CD14-positive monocyte (primary cell): ENCODE data around the gene CSF3. TPM values are rescaled to one million over a fixed set of nuclear protein-coding genes. Genes with fewer than 3 reads are reported as not detected.

ENCODE experiments used
- DNase-seq, 3 donors: peaks; one replicate each; pipeline ENCODE4 v3.0.0-alpha.2; 2011 to 2022
- H2AFZ ChIP-seq: 2 replicates; pipeline ENCODE4 v1.6.0; 2012; ENCODE audit warnings: mild to moderate bottlenecking, low read depth, low read length, inconsistent platforms; ENCODE audit not compliant: insufficient read depth, poor library complexity, severe bottlenecking
- H3K27ac ChIP-seq, 2 donors: 1 replicate in 1 of 2; 2 replicates in 1 of 2; pipeline ENCODE4 v1.5.1; 2012 to 2013; ENCODE audit warnings: low read length in 2 of 2, control low read depth in 1 of 2, inconsistent platforms in 1 of 2, low read depth in 1 of 2, mild to moderate bottlenecking in 1 of 2
- H3K27me3 ChIP-seq, 2 donors: one replicate each; pipeline versions ENCODE4 v1.6.0 to v1.6.1; 2011 to 2013; ENCODE audit warnings: low read length in 2 of 2; ENCODE audit not compliant: control insufficient read depth in 2 of 2, insufficient read depth in 2 of 2
- H3K36me3 ChIP-seq, 2 donors: replicated peaks in 1 of 2; 1 replicate in 1 of 2; 2 replicates in 1 of 2; pipeline versions ENCODE4 v1.5.1 to v1.6.1; 2012 to 2013; ENCODE audit warnings: low read length in 2 of 2, control low read depth in 1 of 2, inconsistent platforms in 1 of 2, mild to moderate bottlenecking in 1 of 2; ENCODE audit not compliant: insufficient read depth in 2 of 2, control insufficient read depth in 1 of 2
- H3K4me1 ChIP-seq, 2 donors: 1 replicate in 1 of 2; 2 replicates in 1 of 2; pipeline versions ENCODE4 v1.5.1 to v1.6.1; 2012 to 2013; ENCODE audit warnings: low read length in 2 of 2, control low read depth in 1 of 2, inconsistent platforms in 1 of 2, mild to moderate bottlenecking in 1 of 2, moderate library complexity in 1 of 2; ENCODE audit not compliant: insufficient read depth in 2 of 2, control insufficient read depth in 1 of 2
- H3K4me2 ChIP-seq: replicated peaks from 2 replicates; pipeline ENCODE3; 2012; ENCODE audit warnings: low read length, moderate library complexity, mild to moderate bottlenecking; ENCODE audit not compliant: poor library complexity, severe bottlenecking; ENCODE audit errors: extremely low read depth
- H3K4me3 ChIP-seq, 3 experiments: fragments of 200-600 bp in 1 of 3; sonication (generic) in 1 of 3; replicated peaks in 1 of 3; 1 replicate in 2 of 3; 2 replicates in 1 of 3; pipeline ENCODE4 v1.5.1; 2011 to 2013; ENCODE audit warnings: low read length in 3 of 3, mild to moderate bottlenecking in 3 of 3, control low read depth in 2 of 3, low read depth in 2 of 3, inconsistent platforms in 1 of 3, moderate library complexity in 1 of 3
- H3K79me2 ChIP-seq: 2 replicates; pipeline ENCODE4 v1.6.0; 2012; ENCODE audit warnings: mild to moderate bottlenecking, control low read depth, inconsistent platforms, low read length, moderate library complexity; ENCODE audit not compliant: insufficient read depth
- H3K9ac ChIP-seq: 2 replicates; pipeline ENCODE4 v1.6.0; 2017; ENCODE audit warnings: low read length, mild to moderate bottlenecking; ENCODE audit not compliant: insufficient read depth, poor library complexity, severe bottlenecking
- H3K9me3 ChIP-seq, 2 donors: replicated peaks in 1 of 2; 1 replicate in 1 of 2; 2 replicates in 1 of 2; pipeline versions ENCODE4 v1.5.1 to v1.6.1; 2012 to 2013; ENCODE audit warnings: low read length in 2 of 2, control low read depth in 1 of 2; ENCODE audit not compliant: control insufficient read depth in 1 of 2, insufficient read depth in 1 of 2
- H4K20me1 ChIP-seq: 2 replicates; pipeline ENCODE4 v1.6.0; 2012; ENCODE audit warnings: mild to moderate bottlenecking, low read length, control low read depth, moderate library complexity; ENCODE audit not compliant: insufficient read depth
- H3K27ac Mint-ChIP-seq, 7 donors: one replicate each; pipeline ENCODE4 v1.8.0; 2020; ENCODE audit warnings: mild to moderate bottlenecking in 7 of 7, mixed read lengths in 7 of 7, moderate library complexity in 6 of 7, inconsistent platforms in 2 of 7
- H3K27me3 Mint-ChIP-seq, 3 donors: one replicate each; pipeline ENCODE4 v1.8.0; 2021 to 2022; ENCODE audit warnings: low read depth in 3 of 3, mild to moderate bottlenecking in 3 of 3, mixed read lengths in 3 of 3, moderate library complexity in 3 of 3, inconsistent platforms in 1 of 3
- H3K36me3 Mint-ChIP-seq, 2 donors: one replicate each; pipeline ENCODE4 v1.8.0; 2020; ENCODE audit warnings: mixed read lengths in 2 of 2, inconsistent platforms in 1 of 2, mild to moderate bottlenecking in 1 of 2
- H3K4me1 Mint-ChIP-seq: one replicate; pipeline ENCODE4 v1.8.0; 2020; ENCODE audit warnings: mild to moderate bottlenecking, mixed read lengths
- H3K4me3 Mint-ChIP-seq, 2 donors: one replicate each; pipeline ENCODE4 v1.8.0; 2020; ENCODE audit warnings: mild to moderate bottlenecking in 2 of 2, mixed read lengths in 2 of 2, moderate library complexity in 1 of 2
- H3K9me3 Mint-ChIP-seq, 7 donors: one replicate each; pipeline ENCODE4 v1.8.0; 2020 to 2022; ENCODE audit warnings: mixed read lengths in 7 of 7, mild to moderate bottlenecking in 6 of 7, moderate library complexity in 6 of 7, inconsistent platforms in 2 of 7
- CTCF ChIP-seq: fragments of 200-600 bp; IDR thresholded peaks from one replicate; pipeline ENCODE4 v1.8.0; 2022; ENCODE audit warnings: antibody characterized with exemption, mild to moderate bottlenecking
- whole genome bisulfite sequencing: methylation state at CpG from one replicate; pipeline ENCODE4 v1.1.5; 2013; ENCODE audit warnings: missing lambda C conversion rate; ENCODE audit not compliant: insufficient coverage; 5-methylcytosine and 5-hydroxymethylcytosine counted together
- intact Hi-C, 2 donors: fragments of 100-400 bp; cut with micrococcal nuclease; formaldehyde crosslinking; loops; one replicate each; pipeline versions ENCODE4 v1.15.0 to v1.15.1; 2023
- polyA plus RNA-seq, 3 donors: library from polyadenylated mRNA; depleted of rRNA in 1 of 3; unstranded in 2 of 3; stranded (reverse) in 1 of 3; fragments of 300-500 nt in 2 of 3; fragments of >200 nt in 1 of 3; fragmentation: Illumina TruSeq in 2 of 3; gene quantifications; 1 replicate in 2 of 3; 2 replicates in 1 of 3; pipeline ENCODE4 v1.2.3, GENCODE V29; 2012 to 2021

The CSF3 gene
- polyA plus RNA-seq, 3 donors = not detected

- H3K9ac ChIP-seq = no peak overlapping the region
- H3K27ac ChIP-seq = no peak overlapping the region
- no peaks in the 10 kb centered on the region for H3K4me1 ChIP-seq
- no peak for TF ChIP-seq CTCF
- Mint-ChIP-seq H3K4me3 (no peak overlapping the region), H3K36me3 (peaks cover 39 to 50% of the 10 kb centered on the region in 2 donors), H3K27ac (peak overlapping the region in 1 of 7 donors; percentile 44), H3K4me1 (peaks cover 6% of the 10 kb centered on the region), H3K9me3 (no peaks in the 10 kb centered on the region), H3K27me3 (peaks cover 6 to 21% (median 10%) of the 10 kb centered on the region in 3 donors)
- intact Hi-C loops = loop anchor here in 1 of 2 donors (10.0 kb wide), 1 partner anchor 147 kb away; no protein-coding TSS in a partner anchor
- H3K9me3 ChIP-seq = no peaks in the 10 kb centered on the region
- H3K27me3 ChIP-seq = no peaks in the 10 kb centered on the region
- H2AFZ ChIP-seq = no peak overlapping the region
- no peak overlapping the region for H3K4me3 ChIP-seq
- peaks cover 40 to 47% of the 10 kb centered on the region in 2 donors for H3K36me3 ChIP-seq
- DNase-seq = no peak
- H4K20me1 ChIP-seq = no peaks in the 10 kb centered on the region
- 92% methylated on average over 8 of the region's 15 CpGs for WGBS
- no peak overlapping the region for H3K4me2 ChIP-seq
- no peaks in the 10 kb centered on the region for H3K79me2 ChIP-seq
Observed at GRCh38 chr17:40017422-40018080, 2.3 kb downstream of the CSF3 start.

- peaks cover 6% of the 10 kb centered on the region for H3K4me1 Mint-ChIP-seq
- Histone ChIP-seq H3K9me3 (no peaks in the 10 kb centered on the region), H3K4me2 (no peak overlapping the region), H3K4me3 (no peak overlapping the region), H3K4me1 (no peaks in the 10 kb centered on the region), H3K27me3 (no peaks in the 10 kb centered on the region), H3K36me3 (peaks cover 45 to 56% of the 10 kb centered on the region in 2 donors), H4K20me1 (no peaks in the 10 kb centered on the region), H3K79me2 (no peaks in the 10 kb centered on the region), H3K27ac (no peak overlapping the region), H3K9ac (no peak overlapping the region), H2AFZ (no peak overlapping the region)
- H3K27me3 Mint-ChIP-seq = peaks cover 4 to 17% (median 6%) of the 10 kb centered on the region in 3 donors
- H3K36me3 Mint-ChIP-seq = peaks cover 46 to 58% of the 10 kb centered on the region in 2 donors
- 60% methylated on average over 7 of the region's 15 CpGs for WGBS
- no peaks in the 10 kb centered on the region for H3K9me3 Mint-ChIP-seq
- H3K27ac Mint-ChIP-seq = no peak overlapping the region
- no peak overlapping the region for H3K4me3 Mint-ChIP-seq
- no peak for TF ChIP-seq CTCF
- intact Hi-C loops = loop anchor here in 1 of 2 donors (10.0 kb wide), 1 partner anchor 146 kb away; no protein-coding TSS in a partner anchor
- no peak for DNase-seq
Observed at GRCh38 chr17:40018211-40019121, 3.2 kb downstream of the CSF3 start.
